Measurements from ENCODE around the gene SMPX. TPM values are rescaled to one million over a fixed set of nuclear protein-coding genes. Genes with fewer than 3 reads are reported as not detected.
A peak's percentile ranks its signal among the peaks of the same experiment; 100 is the strongest.
"Not testable (repeated sequence)": the region's sequence is repeated elsewhere in the genome, so short reads cannot be mapped to it uniquely, and the experiment has no call there.

The SMPX gene
- total RNA-seq, 4 donors from 2014 or later: 79.1 to 797 (median 200) TPM

GRCh38 chrX:21781525-21781924 lies 23.6 kb upstream of the SMPX start:
- DNase-seq (no peak), ATAC-seq (peak in 1 of 2 donors; percentile 79)
- H3K9me3 ChIP-seq: no peaks in the 10 kb centered on the region
- intact Hi-C loops (cut with DNase I; ENCODE audit: low total_unique reads) (no loop called here), in situ Hi-C loops (cut with MboI; ENCODE audit: low sequenced_read_pairs in 4 of 4) (no loop called here)
- H3K27me3 ChIP-seq: no peaks in the 10 kb centered on the region
- H3K4me3 ChIP-seq: no peak overlapping the region
- no peaks in the 10 kb centered on the region for H3K36me3 ChIP-seq
- peaks cover 8 to 27% of the 10 kb centered on the region in 2 donors for H3K4me1 ChIP-seq
- peak overlapping the region; percentile 60 to 76 (median 68) for H3K27ac ChIP-seq
- no peak for TF ChIP-seq CTCF (IDR thresholded peaks at IDR 0.05 in 4 of 5, conservative IDR thresholded peaks at IDR 0.05 in 1 of 5)
- TF ChIP-seq POLR2A (IDR thresholded peaks at IDR 0.05): no peak

- no peak overlapping the region for H3K4me3 ChIP-seq
- no peaks in the 10 kb centered on the region for H3K27me3 ChIP-seq
- peaks cover 8 to 27% of the 10 kb centered on the region in 2 donors for H3K4me1 ChIP-seq
- ATAC-seq (peak; percentile 67 to 88), DNase-seq (no peak)
- peak overlapping the region; percentile 67 to 76 (median 72) for H3K27ac ChIP-seq
- TF ChIP-seq CTCF (IDR thresholded peaks at IDR 0.05 in 4 of 5, conservative IDR thresholded peaks at IDR 0.05 in 1 of 5): no peak
- TF ChIP-seq POLR2A (IDR thresholded peaks at IDR 0.05): no peak
- intact Hi-C loops (cut with DNase I; ENCODE audit: low total_unique reads): loop anchor here (2.0 kb wide), 1 partner anchor 20 kb away; the partner anchor contains the start of gene SMPX
- H3K36me3 ChIP-seq: no peaks in the 10 kb centered on the region
- no peaks in the 10 kb centered on the region for H3K9me3 ChIP-seq
- in situ Hi-C loops (cut with MboI; ENCODE audit: low sequenced_read_pairs in 4 of 4): no loop called here
These were observed 21.2 kb upstream of the SMPX start for GRCh38 chrX:21779095-21779494.

- ATAC-seq (no peak), DNase-seq (no peak)
- H3K9me3 ChIP-seq: no peaks in the 10 kb centered on the region
- no peaks in the 10 kb centered on the region for H3K27me3 ChIP-seq
- in situ Hi-C loops (cut with MboI; ENCODE audit: low sequenced_read_pairs in 4 of 4) (no loop called here), intact Hi-C loops (cut with DNase I; ENCODE audit: low total_unique reads) (loop anchor here (2.0 kb wide), 1 partner anchor 19 kb away; the partner anchor contains the start of gene SMPX)
- H3K4me3 ChIP-seq: no peak overlapping the region
- H3K4me1 ChIP-seq: peaks cover 8 to 27% of the 10 kb centered on the region in 2 donors
- no peak for TF ChIP-seq POLR2A (IDR thresholded peaks at IDR 0.05)
- no peak for TF ChIP-seq CTCF (IDR thresholded peaks at IDR 0.05 in 4 of 5, conservative IDR thresholded peaks at IDR 0.05 in 1 of 5)
- peak overlapping the region in 2 of 4 donors; percentile 70 to 76 for H3K27ac ChIP-seq
- no peaks in the 10 kb centered on the region for H3K36me3 ChIP-seq
These were observed 20.3 kb upstream of the SMPX start for GRCh38 chrX:21778236-21778635.

GRCh38 chrX:21775128-21775527 lies 17.2 kb upstream of the SMPX start:
- H3K9me3 ChIP-seq; DNase-seq; in situ Hi-C loops (cut with MboI; ENCODE audit: low sequenced_read_pairs in 4 of 4); ATAC-seq; H3K27me3 ChIP-seq; H3K4me3 ChIP-seq; H3K36me3 ChIP-seq; intact Hi-C loops (cut with DNase I; ENCODE audit: low total_unique reads); H3K27ac ChIP-seq: not testable (repeated sequence)
- H3K4me1 ChIP-seq: peaks cover 1 to 15% of the 10 kb centered on the region in 2 donors

- H3K4me1 ChIP-seq; H3K9me3 ChIP-seq; H3K27ac ChIP-seq; DNase-seq; intact Hi-C loops (cut with DNase I; ENCODE audit: low total_unique reads); ATAC-seq; in situ Hi-C loops (cut with MboI; ENCODE audit: low sequenced_read_pairs in 4 of 4); H3K4me3 ChIP-seq; H3K27me3 ChIP-seq; H3K36me3 ChIP-seq: not testable (repeated sequence)
These were observed 15.1 kb upstream of the SMPX start for GRCh38 chrX:21773036-21773435.
